Tibial nerve (tissue), 4 donors: Measurements from ENCODE around the gene NFKBIA.

ENCODE experiments used
- EP300 ChIP-seq, 2 donors: sonication (generic); formaldehyde crosslinking; IDR thresholded peaks; one replicate each; pipeline ENCODE4 v1.6.1; 2017; ENCODE audit warnings: antibody characterized with exemption in 2 of 2, mild to moderate bottlenecking in 1 of 2
- TF ChIP-seq, protein P1 (sequence below), 5 experiments: fragments of 200-600 bp in 3 of 5; fragments of 450-650 bp in 2 of 5; sonication (generic) in 3 of 5; IDR thresholded peaks; one replicate each; pipeline ENCODE4 v1.5.1; 2016 to 2019; ENCODE audit warnings: antibody characterized with exemption in 5 of 5, mild to moderate bottlenecking in 3 of 5, moderate library complexity in 2 of 5

DNA sequence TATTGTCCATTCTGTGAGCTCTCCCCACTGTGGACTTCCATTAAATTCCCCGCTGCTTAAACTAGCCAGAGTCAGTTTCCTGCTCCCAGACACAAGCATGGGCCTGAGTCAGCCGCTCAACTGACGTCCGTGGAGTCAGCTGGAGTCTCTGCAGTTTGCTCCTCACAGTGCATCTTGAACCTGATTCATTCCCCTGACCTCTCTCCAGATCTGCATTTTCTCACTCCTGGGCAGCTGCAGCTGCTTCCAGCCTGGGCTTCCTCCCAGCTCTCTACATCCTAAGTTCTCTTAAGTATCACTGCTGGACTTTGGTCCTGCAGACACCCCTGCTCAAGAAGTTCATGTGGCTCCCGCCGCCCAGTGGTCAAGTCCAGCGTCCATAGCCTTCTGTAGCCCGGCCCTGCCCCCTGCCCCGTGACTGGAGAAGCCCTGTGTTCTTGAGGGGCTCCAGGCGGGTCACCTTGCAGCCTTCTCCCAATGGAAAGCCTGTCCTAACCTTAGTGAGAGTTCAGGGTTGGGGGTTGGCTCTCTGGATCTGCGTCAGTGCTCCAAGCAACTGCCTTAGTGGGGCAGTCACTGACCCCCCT lies 20.0 kb downstream of the NFKBIA start:
- TF ChIP-seq, protein P1, sequence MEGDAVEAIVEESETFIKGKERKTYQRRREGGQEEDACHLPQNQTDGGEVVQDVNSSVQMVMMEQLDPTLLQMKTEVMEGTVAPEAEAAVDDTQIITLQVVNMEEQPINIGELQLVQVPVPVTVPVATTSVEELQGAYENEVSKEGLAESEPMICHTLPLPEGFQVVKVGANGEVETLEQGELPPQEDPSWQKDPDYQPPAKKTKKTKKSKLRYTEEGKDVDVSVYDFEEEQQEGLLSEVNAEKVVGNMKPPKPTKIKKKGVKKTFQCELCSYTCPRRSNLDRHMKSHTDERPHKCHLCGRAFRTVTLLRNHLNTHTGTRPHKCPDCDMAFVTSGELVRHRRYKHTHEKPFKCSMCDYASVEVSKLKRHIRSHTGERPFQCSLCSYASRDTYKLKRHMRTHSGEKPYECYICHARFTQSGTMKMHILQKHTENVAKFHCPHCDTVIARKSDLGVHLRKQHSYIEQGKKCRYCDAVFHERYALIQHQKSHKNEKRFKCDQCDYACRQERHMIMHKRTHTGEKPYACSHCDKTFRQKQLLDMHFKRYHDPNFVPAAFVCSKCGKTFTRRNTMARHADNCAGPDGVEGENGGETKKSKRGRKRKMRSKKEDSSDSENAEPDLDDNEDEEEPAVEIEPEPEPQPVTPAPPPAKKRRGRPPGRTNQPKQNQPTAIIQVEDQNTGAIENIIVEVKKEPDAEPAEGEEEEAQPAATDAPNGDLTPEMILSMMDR (IDR thresholded peaks at IDR 0.05) = peak in 2 of 5 experiments; percentile 13 to 39
- peak in 1 of 2 donors; percentile 52 for TF ChIP-seq EP300 (IDR thresholded peaks at IDR 0.05)
